NCI-H446 treated with DMSO at 0.1 percent for 48 hours (cell line): ENCODE data around the gene CEACAM6.
"Not testable (repeated sequence)": the region's sequence is repeated elsewhere in the genome, so short reads cannot be mapped to it uniquely, and the experiment has no call there.

Source experiments
- DNase-seq: peaks from one replicate; lab custom pipeline; 2025; lab: John Stamatoyannopoulos, UW

Gene CEACAM6

DNA sequence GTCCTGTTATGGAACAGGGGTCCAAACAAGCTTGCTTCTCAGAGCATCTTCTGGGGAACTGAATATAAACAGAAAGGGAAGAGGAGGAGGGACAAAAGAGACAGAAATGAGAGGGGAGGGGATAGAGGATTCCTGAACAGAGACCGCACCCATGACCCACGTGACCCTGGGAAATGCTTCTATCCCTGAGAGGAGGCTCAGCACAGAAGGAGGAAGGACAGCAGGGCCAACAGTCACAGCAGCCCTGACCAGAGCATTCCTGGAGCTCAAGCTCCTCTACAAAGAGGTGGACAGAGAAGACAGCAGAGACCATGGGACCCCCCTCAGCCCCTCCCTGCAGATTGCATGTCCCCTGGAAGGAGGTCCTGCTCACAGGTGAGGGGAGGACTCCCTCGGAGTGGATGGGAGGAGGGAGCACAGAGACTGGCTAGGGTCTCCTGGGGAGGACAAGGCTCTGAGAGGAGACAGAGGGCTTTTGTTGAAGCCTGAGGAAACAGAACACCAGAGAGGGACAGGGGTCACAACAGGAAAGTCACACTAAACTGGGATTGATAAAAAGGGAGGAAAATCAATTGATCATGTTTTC, at the start of gene CEACAM6:
CEACAM6 (plus strand) TSS at position 203 of the 586 bp plus-strand sequence; CDS start at position 312, 109 bp downstream.
- no peak for DNase-seq

DNA sequence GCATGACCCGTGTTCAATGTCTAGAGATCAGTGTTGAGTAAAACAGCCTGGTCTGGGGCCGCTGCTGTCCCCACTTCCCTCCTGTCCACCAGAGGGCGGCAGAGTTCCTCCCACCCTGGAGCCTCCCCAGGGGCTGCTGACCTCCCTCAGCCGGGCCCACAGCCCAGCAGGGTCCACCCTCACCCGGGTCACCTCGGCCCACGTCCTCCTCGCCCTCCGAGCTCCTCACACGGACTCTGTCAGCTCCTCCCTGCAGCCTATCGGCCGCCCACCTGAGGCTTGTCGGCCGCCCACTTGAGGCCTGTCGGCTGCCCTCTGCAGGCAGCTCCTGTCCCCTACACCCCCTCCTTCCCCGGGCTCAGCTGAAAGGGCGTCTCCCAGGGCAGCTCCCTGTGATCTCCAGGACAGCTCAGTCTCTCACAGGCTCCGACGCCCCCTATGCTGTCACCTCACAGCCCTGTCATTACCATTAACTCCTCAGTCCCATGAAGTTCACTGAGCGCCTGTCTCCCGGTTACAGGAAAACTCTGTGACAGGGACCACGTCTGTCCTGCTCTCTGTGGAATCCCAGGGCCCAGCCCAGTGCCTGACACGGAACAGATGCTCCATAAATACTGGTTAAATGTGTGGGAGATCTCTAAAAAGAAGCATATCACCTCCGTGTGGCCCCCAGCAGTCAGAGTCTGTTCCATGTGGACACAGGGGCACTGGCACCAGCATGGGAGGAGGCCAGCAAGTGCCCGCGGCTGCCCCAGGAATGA, 48.4 kb upstream of the CEACAM6 start:
- DNase-seq = no peak

DNA sequence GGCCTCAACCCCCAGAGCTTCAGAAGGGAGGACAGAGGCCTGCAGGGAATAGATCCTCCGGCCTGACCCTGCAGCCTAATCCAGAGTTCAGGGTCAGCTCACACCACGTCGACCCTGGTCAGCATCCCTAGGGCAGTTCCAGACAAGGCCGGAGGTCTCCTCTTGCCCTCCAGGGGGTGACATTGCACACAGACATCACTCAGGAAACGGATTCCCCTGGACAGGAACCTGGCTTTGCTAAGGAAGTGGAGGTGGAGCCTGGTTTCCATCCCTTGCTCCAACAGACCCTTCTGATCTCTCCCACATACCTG, 47.9 kb upstream of the CEACAM6 start:
- DNase-seq = no peak

DNA sequence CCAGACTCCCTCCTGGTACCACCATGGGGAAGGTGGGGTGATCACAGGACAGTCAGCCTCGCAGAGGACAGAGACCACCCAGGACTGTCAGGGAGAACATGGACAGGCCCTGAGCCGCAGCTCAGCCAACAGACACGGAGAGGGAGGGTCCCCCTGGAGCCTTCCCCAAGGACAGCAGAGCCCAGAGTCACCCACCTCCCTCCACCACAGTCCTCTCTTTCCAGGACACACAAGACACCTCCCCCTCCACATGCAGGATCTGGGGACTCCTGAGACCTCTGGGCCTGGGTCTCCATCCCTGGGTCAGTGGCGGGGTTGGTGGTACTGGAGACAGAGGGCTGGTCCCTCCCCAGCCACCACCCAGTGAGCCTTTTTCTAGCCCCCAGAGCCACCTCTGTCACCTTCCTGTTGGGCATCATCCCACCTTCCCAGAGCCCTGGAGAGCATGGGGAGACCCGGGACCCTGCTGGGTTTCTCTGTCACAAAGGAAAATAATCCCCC, 47.4 kb upstream of the CEACAM6 start:
- DNase-seq = no peak

DNA sequence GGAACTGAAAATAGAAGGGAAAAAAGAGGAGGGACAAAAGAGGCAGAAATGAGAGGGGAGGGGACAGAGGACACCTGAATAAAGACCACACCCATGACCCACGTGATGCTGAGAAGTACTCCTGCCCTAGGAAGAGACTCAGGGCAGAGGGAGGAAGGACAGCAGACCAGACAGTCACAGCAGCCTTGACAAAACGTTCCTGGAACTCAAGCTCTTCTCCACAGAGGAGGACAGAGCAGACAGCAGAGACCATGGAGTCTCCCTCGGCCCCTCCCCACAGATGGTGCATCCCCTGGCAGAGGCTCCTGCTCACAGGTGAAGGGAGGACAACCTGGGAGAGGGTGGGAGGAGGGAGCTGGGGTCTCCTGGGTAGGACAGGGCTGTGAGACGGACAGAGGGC, 46.8 kb upstream of the CEACAM6 start, which contains the start of gene CEACAM5:
CEACAM5 (plus strand) TSS at position 146 of the 400 bp plus-strand sequence; CDS start at position 252, 106 bp downstream.
- DNase-seq = no peak

DNA sequence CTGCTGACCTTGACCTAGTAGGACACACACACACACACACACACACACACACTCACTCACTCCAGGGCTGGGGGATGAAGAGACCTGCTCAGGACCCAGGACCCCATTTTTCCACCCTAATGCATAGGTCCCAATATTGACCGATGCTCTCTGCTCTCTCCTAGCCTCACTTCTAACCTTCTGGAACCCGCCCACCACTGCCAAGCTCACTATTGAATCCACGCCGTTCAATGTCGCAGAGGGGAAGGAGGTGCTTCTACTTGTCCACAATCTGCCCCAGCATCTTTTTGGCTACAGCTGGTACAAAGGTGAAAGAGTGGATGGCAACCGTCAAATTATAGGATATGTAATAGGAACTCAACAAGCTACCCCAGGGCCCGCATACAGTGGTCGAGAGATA, 45.8 kb upstream of the CEACAM6 start:
- DNase-seq = not testable (repeated sequence)

DNA sequence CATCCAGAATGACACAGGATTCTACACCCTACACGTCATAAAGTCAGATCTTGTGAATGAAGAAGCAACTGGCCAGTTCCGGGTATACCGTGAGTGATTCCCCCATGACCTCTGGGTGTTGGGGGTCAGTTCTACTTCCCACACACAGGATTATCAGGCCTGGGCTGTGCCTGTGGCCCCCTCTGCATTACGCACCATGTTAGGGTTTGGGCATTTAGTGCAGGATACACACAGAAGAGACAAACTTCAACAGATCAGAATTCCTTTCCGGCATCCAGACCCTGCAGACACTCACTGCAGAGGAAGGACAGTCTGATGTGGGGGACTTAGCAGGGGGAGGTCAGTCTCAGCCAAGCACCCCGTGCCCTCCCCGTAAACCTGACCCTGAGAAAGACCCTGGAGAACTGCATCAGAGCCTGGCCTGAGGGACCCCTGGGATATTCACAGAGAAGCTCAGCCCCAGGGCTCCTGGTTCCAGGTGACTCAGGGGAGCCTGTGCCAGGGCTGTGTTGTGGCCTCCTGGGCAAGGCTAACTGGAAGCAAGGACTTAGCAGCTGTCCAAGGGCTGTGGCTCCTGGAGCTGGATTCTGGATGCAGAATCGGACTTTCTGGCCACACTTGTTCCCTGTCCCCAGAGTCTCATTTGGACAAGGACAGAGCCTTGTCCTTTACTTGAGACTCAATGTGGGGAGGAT, 45.2 kb upstream of the CEACAM6 start:
- DNase-seq = no peak

DNA sequence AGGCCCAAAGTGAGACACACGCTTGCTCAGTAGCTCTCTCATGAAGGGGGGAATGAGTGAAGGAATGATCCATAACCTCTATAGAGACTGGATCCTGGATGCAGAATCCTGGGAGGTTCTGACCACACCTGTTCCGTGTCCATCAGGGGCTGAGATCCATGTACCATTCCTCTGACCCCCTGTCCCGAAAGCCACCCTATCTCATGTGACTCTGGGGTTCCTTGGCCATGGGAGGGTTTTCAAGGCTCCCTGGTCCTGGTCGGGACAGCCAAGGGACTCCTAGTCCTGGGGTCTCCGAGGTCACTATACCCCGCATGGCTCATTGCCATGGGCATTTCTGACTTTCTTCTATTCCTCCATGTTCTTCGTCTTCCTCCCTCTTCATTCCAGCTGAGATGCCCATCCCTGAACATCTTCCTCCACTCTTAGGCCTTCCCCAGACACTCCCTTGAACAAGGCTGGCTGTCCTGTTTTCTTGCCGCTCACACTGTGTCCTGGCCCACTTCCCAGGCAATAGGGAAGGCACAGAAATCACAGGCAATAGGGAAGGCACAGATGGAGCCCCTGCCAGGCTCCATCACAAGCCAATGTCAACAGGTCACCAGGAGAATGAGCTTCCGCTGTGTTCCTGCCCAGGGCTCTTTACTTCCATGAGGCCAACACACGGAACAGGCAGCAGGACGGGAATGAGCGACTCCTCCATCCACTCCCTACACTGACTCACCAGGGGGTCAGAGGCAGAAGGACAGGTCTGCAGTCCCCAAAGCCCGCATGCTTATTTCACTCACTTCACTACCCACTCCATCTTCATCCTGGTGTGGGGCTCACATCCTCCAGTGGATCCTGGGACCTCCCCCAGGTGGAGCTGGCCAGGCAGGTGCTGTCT, 43.7 kb upstream of the CEACAM6 start:
- DNase-seq = no peak

DNA sequence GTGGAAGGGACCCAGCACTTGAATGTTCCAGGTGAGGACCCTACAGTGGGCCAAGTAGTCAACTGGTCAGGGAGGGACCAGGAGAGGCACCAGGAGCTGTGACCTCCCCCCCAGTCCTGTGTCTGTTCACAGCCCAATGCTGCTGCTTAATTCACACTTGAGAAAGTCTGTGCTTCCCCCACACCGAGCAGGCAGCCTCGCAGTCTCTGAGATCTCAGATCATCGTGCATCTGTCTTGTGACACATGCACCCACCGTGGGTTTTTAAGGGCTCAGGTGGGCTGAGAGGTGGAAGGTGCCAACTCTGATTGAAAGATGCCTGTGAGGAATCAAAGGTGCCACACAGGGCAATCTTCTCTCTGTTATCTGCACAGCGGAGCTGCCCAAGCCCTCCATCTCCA, 40.7 kb upstream of the CEACAM6 start:
- DNase-seq = no peak

DNA sequence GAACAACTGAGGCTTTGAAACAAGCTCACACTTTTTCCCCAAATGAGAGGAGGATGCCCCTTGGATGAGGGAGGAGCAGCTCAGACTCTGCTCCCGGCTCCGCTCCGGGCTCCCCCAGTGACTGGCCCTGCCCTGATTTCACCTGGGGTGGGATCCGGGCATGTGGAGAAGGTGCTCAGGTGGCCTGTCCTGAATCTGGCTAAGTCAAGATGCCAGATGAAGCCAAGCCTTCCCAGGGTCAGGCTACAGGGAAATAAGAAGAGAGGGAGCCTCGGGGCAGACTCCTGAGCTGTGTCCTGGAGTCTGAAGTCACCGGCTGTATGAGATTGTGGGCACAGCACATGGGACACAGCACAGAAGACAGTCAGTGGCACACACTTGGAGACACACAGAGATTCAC, 36.6 kb upstream of the CEACAM6 start:
- no peak for DNase-seq

DNA sequence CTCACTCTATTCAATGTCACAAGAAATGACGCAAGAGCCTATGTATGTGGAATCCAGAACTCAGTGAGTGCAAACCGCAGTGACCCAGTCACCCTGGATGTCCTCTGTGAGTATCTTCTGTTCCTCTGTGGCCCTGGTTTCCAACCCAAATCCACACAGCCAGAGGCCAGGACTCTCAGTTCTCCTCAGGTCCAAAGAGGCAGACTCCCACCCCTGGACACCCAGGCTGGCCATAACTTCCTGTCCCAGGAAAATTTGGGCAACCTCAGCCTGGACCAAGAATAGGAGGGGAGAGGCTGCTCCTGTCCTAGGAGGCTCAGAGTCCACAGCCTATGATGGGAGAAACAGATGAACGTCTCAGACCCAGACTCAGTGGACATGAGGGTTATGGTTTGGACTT, 35.2 kb upstream of the CEACAM6 start:
- DNase-seq = no peak

DNA sequence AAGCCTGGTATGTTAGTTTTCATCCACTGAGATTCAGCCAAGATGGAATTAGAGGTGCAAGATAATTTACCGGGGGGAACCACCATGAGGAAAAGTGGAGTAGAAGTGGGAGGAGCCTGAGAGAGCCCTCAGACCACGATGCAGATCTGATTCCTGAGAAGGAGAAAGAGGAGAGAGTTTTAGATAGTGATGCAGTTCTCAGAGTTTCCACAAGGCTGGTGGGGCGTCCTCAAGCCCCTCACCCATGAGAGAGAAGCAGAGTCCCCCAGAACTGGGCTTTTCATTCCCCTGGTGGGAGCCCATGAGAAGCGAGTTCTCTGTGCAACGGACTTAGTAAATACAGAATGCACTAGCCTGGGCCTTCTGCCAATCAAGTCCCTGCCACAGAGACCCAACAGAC, 28.8 kb upstream of the CEACAM6 start:
- DNase-seq = no peak

DNA sequence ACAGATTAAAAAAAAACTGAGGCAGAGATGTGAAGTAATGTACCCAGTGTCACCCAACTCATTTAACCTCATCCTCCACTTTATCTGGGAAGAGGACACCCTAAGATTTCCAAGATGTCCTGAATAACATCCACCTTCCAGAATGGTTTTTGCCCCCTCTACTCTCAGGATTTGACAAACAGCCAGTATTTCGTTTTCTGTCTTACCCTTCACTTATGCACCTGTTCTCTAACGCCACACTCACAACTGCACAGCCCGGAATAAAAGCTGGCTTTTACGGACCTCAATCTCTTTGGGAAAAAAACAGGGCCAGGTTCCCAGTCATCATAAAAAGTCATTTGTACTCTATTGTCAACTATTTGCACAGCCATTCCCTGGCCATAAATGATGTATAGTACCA, 21.2 kb upstream of the CEACAM6 start:
- DNase-seq = no peak

DNA sequence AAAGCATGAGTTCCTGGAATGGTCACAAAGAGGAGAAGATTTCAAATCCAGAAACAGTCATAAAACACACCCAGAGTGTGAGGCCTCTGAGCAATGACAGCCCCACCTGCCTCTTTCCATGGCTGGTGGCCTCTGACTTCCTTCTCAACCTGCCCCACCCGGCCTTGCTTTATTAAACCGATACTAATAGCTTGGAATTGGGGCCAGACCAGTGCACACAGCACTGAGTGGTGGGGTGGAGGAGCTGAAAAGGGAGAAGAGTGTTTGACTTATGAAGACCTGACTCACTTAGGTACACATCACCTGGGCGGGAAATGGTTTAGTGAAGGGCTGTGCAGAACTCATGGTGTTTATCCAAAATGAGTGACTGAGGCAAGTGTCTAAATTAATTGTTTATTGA, 20.7 kb upstream of the CEACAM6 start:
- DNase-seq = no peak

DNA sequence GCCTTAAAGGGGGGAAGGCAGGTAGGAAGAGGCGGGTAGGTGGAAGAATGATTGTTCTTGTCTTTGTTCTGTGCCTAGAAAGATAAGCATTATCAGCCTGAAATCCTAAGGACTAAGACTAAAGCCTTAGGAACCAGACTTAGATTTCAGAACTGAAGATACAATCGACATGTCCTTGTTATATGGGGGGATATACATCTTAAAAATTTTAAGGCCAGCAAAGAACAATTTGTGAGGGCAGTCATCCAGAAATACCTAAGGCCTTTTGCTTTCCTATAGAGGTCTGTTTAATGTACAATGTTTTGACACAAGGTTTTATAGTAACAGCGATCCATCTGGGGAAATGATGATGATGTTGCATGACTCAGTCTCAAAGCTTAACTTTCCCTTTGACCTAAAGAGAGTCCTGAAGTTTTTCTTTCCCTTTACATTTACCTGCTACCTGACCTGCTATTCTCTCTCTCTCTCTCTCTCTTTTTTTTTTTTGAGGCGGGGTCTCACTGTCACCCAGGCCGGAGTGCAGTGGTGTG, 20.2 kb upstream of the CEACAM6 start:
- DNase-seq = no peak

DNA sequence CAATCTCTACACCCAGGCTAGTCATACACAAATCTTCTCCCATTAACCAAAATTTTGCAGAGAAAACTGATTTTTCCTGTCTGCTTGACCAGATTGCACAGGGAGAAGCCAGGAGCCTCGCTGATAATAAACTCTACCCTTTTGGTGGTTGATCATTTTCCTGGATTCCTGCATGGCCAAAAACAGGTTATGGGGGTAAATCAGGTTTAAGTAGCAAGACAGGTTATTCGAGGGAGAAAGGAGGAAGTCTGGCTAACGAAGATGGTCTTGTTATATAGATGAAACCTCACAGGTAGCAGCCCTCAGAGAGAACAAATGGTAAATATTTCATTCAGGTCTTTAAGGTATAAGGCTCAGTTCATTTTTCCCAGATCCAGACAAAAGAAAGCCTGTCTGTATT, 16.0 kb upstream of the CEACAM6 start:
- no peak for DNase-seq

DNA sequence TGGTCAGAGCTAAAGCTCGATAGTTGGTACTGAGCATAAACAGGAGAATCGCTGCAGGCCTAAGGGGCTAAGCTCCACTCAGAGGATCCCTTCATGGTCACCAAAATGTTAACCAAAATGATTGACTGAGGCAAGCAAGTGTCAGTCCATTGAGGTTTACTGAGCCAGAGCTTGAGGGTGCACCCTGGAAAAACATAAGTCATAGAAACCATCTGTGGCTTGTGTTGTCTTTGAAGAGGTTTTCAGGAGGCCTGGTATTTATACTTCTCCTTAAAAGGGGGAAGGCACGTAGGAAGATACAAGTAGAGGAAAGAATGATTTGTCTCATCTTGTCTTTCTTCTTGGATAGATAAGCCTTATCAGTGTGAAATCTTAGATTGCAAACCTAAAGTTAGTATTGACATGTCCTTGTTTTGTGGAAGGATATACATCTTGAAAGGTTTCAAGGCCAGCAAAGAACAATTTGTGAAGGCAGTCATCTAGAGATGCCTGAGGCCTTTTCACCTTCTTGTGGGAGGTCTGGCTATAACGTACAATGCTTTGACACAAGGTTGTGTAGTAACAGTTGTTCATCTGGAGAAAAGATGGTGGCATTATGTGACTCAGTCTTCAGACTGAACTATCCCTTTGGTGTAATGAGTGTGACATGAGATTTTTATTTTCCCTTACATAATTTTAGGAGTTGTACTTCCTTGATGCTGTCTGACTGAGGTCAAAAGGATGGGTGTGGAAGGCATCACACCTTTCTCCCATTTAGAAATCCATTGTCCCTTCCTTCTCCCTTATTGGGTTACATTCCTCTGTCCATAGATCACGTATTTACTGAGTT, 14.7 kb upstream of the CEACAM6 start:
- DNase-seq = no peak

DNA sequence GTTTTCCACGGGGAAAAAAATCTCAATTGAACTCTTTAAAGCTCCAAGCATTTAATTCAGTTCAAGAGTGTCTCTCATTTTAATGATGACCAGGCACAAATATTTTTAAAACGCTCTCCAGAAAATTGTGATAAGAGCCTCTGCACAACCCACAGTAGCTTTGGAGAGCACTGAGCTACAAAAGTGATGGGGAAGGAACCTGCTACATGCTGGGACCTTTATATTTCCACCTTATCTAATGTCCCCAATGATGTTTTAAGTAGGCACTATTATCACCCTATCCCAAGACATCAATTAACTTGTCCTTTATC, 14.1 kb upstream of the CEACAM6 start:
- DNase-seq = no peak

DNA sequence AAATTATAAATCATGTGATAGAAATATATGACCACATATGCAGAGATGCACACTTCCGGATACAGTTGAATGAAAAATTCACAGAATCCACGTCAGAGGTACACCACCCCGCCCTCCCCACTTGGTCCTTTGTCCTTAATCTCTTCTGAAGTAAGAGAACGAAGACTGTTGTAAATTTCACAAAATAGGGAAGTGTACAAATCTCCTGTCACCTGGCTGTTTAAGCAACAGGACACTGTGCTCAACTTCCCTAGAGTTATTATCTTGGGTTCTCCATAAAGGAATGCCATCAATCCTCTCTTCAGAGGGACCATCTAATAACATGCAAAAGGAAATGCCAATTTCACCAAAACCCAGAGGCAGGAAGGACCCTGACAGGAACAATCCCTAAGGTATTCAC, 10.5 kb upstream of the CEACAM6 start:
- DNase-seq = no peak

DNA sequence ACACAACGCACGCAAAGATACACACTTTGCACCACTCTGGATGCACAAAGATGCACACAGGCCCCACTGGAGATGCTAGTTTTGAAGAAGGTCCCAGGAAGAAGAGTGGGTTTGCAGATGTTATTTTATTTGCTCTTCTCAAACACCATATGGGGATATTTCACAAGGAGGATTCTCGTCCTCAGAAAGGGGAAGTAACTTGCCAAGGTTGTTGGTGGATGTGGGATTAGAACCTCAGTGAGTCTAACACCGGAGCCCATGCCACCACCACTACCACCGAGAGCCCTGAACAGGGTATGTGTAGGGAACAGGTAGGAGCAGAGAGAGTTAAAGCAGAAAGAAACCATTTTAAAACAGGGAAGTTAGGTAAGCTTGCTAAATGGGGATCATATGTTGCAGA, 9.6 kb upstream of the CEACAM6 start:
- no peak for DNase-seq

DNA sequence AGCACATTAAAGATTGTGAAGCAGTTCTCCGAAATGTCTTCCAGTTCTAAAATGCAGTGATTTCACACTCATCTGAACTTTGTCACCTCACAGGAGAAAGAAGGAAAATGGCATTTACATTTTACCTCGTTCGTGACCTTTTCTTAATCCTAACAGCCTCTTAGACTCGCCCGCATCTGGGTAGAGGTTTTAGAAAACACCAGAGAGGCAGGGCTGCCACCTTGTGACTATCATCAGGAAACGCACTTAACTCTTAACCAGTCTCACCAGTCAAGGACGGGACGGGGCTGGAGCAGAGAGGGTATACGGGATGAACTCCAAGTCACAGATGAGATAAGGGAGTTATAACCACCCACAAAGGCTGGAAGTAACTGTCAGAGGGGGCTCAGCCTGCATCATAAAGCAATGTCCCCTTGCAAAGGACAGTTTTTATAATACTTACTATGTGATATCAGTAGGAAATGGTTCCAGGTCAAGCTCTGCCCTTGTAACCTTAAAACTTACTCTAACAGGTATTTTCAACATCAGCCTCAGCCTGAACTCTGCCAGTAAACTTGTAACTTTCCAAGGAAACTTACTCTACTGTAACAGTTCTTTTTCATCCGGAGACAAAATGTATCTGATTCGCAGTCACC, 8.6 kb upstream of the CEACAM6 start:
- DNase-seq = peak; percentile 4
